Prostate gland (tissue), 2 donors: ENCODE measurements around the gene SRRM1. TPM values are rescaled to one million over a fixed set of nuclear protein-coding genes. Genes with fewer than 3 reads are reported as not detected.
"Not testable (repeated sequence)": the region's sequence is repeated elsewhere in the genome, so short reads cannot be mapped to it uniquely, and the experiment has no call there.

Source experiments
- DNase-seq: peaks from one replicate; pipeline ENCODE4 v3.0.0-alpha.2; 2019; ENCODE audit warnings: low spot score
- H3K27ac ChIP-seq, 2 donors: fragments of 200-600 bp; sonication (generic); 2 replicates each; pipeline ENCODE4 v1.5.1; 2017 to 2019
- H3K27me3 ChIP-seq: fragments of 200-600 bp; sonication (generic); replicated peaks from 2 replicates; pipeline ENCODE4 v1.5.1; 2019; ENCODE audit not compliant: insufficient read depth
- H3K36me3 ChIP-seq, 2 donors: fragments of 200-600 bp; sonication (generic); 1 replicate in 1 of 2; 2 replicates in 1 of 2; pipeline versions ENCODE4 v1.5.1 to v1.8.1; 2017 to 2019
- H3K4me1 ChIP-seq: fragments of 200-600 bp; sonication (generic); replicated peaks from 2 replicates; pipeline ENCODE4 v1.5.1; 2019
- H3K4me3 ChIP-seq, 2 donors: fragments of 200-600 bp; sonication (generic); 2 replicates each; pipeline ENCODE4 v1.5.1; 2017 to 2019
- H3K9me3 ChIP-seq: fragments of 200-600 bp; sonication (generic); 2 replicates; pipeline ENCODE4 v1.5.1; 2017
- CTCF ChIP-seq, 4 experiments: fragments of 200-600 bp in 2 of 4; fragments of 450-650 bp in 2 of 4; sonication (generic) in 2 of 4; IDR thresholded peaks; 1 replicate in 3 of 4; 2 replicates in 1 of 4; pipeline ENCODE4 v1.5.1; 2016 to 2019; ENCODE audit warnings: antibody characterized with exemption in 4 of 4, mild to moderate bottlenecking in 2 of 4, moderate library complexity in 2 of 4
- POLR2A ChIP-seq: fragments of 450-650 bp; IDR thresholded peaks from one replicate; pipeline ENCODE4 v1.6.1; 2016; ENCODE audit warnings: antibody characterized with exemption, mild to moderate bottlenecking
- POLR2AphosphoS5 ChIP-seq: sonication (generic); formaldehyde crosslinking; IDR thresholded peaks from one replicate; pipeline ENCODE4 v1.6.1; 2017; ENCODE audit warnings: antibody characterized with exemption
- WGBS: methylation state at CpG from one replicate; pipeline ENCODE4 v1.1.5; 2018; 5-methylcytosine and 5-hydroxymethylcytosine counted together
- intact Hi-C: fragments of 100-400 bp; cut with DNase I; formaldehyde crosslinking; loops from one replicate; pipeline ENCODE4 v1.14.2; 2022
- small RNA-seq, 2 donors: library from RNA; depleted of rRNA; stranded (forward); fragments of <200 nt; gene quantifications; one replicate each; pipeline ENCODE3, GENCODE V24; 2016
- total RNA-seq, 2 donors: library from RNA; depleted of rRNA; stranded (reverse); fragments of >200 nt; gene quantifications; one replicate each; pipeline ENCODE4 v1.1.0, GENCODE V29; 2016

SRRM1 gene
- total RNA-seq, 2 donors from 2014 or later, result 119 to 147 TPM

- no peaks in the 10 kb centered on the region for H3K27me3 ChIP-seq
- no peak overlapping the region for H3K27ac ChIP-seq
- no peak for TF ChIP-seq POLR2AphosphoS5
- no peak for TF ChIP-seq CTCF (IDR thresholded peaks at IDR 0.05)
- no peak for TF ChIP-seq POLR2A
- H3K4me1 ChIP-seq, result no peaks in the 10 kb centered on the region
- no peaks in the 10 kb centered on the region for H3K9me3 ChIP-seq
- H3K4me3 ChIP-seq, result no peak overlapping the region
- no peak for DNase-seq
- 94% methylated on average over 24 of the region's 31 CpGs for WGBS
- no peaks in the 10 kb centered on the region for H3K36me3 ChIP-seq
- intact Hi-C loops, result no loop called here
These were observed 78.4 kb downstream of the SRRM1 start for GRCh38 chr1:24721533-24721932.

DNA sequence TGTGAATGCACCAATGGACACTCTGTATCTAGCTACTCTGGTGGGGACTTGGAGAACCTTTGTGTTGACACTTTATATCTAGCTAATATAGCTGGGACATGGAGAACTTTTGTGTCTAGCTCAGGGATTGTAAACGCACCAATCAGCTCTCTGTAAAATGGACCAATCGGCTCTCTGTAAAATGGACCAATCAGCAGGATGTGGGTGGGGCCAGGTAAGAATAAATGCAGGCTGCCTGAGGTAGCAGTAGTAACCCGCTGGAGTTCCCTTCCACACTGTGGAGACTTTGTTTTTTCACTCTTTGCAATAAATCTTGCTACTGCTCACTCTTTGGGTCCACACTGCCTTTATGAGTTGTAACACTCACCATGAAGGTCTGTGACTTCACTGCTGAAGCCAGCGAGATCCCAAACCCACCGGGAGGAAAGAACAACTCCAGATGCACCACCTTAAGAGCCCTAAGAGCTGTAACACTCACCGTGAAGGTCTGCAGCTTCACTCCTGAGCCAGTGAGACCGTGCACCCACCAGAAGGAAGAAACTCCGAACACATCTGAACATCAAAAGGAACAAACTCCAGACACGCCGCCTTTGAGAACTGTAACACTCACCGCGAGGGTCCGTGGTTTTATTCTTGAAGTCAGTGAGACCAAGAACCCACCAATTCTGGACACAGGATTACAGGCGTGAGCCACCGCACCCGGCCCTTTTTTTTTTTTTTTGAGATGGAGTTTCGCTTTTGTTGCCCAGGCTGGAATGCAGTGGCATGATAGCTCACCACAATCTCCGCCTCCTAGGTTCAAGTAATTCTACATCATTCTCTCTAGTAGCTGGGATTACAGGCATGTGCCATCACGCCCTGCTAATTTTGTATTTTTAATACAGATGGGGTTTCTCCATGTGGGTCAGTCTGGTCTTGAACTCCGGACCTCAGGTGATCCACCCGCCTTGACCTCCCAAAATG is 79.3 kb downstream of the SRRM1 start:
- H3K36me3 ChIP-seq, H3K4me1 ChIP-seq, H3K27ac ChIP-seq, H3K9me3 ChIP-seq, DNase-seq, H3K4me3 ChIP-seq, H3K27me3 ChIP-seq, intact Hi-C loops: not testable (repeated sequence)
- 55% methylated on average over 21 of the region's 21 CpGs for WGBS

Small RNA genes within 50 kb of the gene (small RNA-seq; reads per million reads assigned to genes)
- 0 reads per million in 2 donors for gene RF00019

Other genes starting within 250 kb of the SRRM1 start
- gene STPG1, start 229.5 kb upstream of the SRRM1 start, total RNA-seq, result 10 to 100 TPM in 1 of 2 donors, 1 to 10 TPM in 1; 9.8 to 10.8 TPM
- 100 to 1,000 TPM; 125 to 350 TPM for gene NIPAL3, start 227.5 kb upstream of the SRRM1 start, total RNA-seq
- gene RCAN3, start 140.5 kb upstream of the SRRM1 start, total RNA-seq, result 100 to 1,000 TPM in 1 of 2 donors, 10 to 100 TPM in 1; 50.8 to 238 TPM
- 1 to 10 TPM; 2.0 to 7.7 TPM for gene NCMAP, start 87.2 kb upstream of the SRRM1 start, total RNA-seq
- gene CLIC4, start 102.1 kb downstream of the SRRM1 start, total RNA-seq, result 100 to 1,000 TPM in 1 of 2 donors, 10 to 100 TPM in 1; 77.2 to 124 TPM